Endodermal cell (in vitro differentiated cells): Measurements from ENCODE around the gene MAPK9. TPM values are rescaled to one million over a fixed set of nuclear protein-coding genes. Genes with fewer than 3 reads are reported as not detected.
"Not testable (repeated sequence)": the region's sequence is repeated elsewhere in the genome, so short reads cannot be mapped to it uniquely, and the experiment has no call there.

Experiments
- DNase-seq: peaks from one replicate; pipeline ENCODE4 v3.0.0-alpha.2; 2017
- H3K27ac ChIP-seq: 2 replicates; pipeline ENCODE4 v1.5.1; 2013; ENCODE audit warnings: mild to moderate bottlenecking, low read depth, low read length, moderate library complexity
- H3K27me3 ChIP-seq: 2 replicates; pipeline ENCODE4 v1.6.1; 2013; ENCODE audit warnings: mild to moderate bottlenecking, low read length, moderate library complexity; ENCODE audit not compliant: insufficient read depth, control insufficient read depth, poor library complexity, severe bottlenecking
- H3K36me3 ChIP-seq: 2 replicates; pipeline ENCODE4 v1.7.0; 2013; ENCODE audit warnings: mild to moderate bottlenecking, low read length, moderate library complexity; ENCODE audit not compliant: control insufficient read depth, insufficient read depth
- H3K4me1 ChIP-seq: one replicate; pipeline ENCODE4 v1.7.0; 2013; ENCODE audit warnings: low read length; ENCODE audit not compliant: control insufficient read depth, insufficient read depth
- H3K4me3 ChIP-seq: 2 replicates; pipeline ENCODE4 v1.5.1; 2013; ENCODE audit warnings: mild to moderate bottlenecking, low read length, moderate library complexity
- H3K9ac ChIP-seq: 2 replicates; pipeline ENCODE4 v1.6.1; 2013; ENCODE audit warnings: mild to moderate bottlenecking, low read length, moderate library complexity; ENCODE audit not compliant: poor library complexity, severe bottlenecking; ENCODE audit errors: extremely low read depth
- H3K9me3 ChIP-seq: 2 replicates; pipeline ENCODE4 v1.6.1; 2013; ENCODE audit warnings: mild to moderate bottlenecking, low read length, moderate library complexity; ENCODE audit not compliant: control insufficient read depth
- H3K27ac Mint-ChIP-seq: 2 replicates; pipeline ENCODE4 v1.8.0; 2020; ENCODE audit warnings: mixed read lengths
- H3K27me3 Mint-ChIP-seq: 2 replicates; pipeline ENCODE4 v1.8.0; 2021; ENCODE audit warnings: mild to moderate bottlenecking, mixed read lengths; ENCODE audit not compliant: insufficient read depth
- H3K36me3 Mint-ChIP-seq: 2 replicates; pipeline ENCODE4 v1.8.0; 2020; ENCODE audit warnings: low read depth, mixed read lengths
- H3K4me1 Mint-ChIP-seq: 2 replicates; pipeline ENCODE4 v1.8.0; 2020; ENCODE audit warnings: mixed read lengths
- H3K4me3 Mint-ChIP-seq: 2 replicates; pipeline ENCODE4 v1.8.0; 2020; ENCODE audit warnings: mild to moderate bottlenecking, moderate library complexity, mixed read lengths
- H3K9me3 Mint-ChIP-seq: 2 replicates; pipeline ENCODE4 v1.8.0; 2020; ENCODE audit warnings: mild to moderate bottlenecking, mixed read lengths
- WGBS, 2 experiments: methylation state at CpG; one replicate each; pipeline versions ENCODE4 v1.1.5 to v1.1.7; 2013; ENCODE audit warnings: missing lambda C conversion rate in 2 of 2, mixed read lengths in 1 of 2; ENCODE audit not compliant: insufficient coverage in 1 of 2, insufficient read length in 1 of 2; 5-methylcytosine and 5-hydroxymethylcytosine counted together
- total RNA-seq, 2 donors: library from RNA; stranded (reverse); fragmentation: NEBNext Ultra II Directional in 1 of 2; extraction: Animal tissue kit (Norgen Biotek cat#: 25700) in 1 of 2; gene quantifications; 2 replicates in 1 of 2; 3 replicates in 1 of 2; pipeline ENCODE4 v1.2.1, GENCODE V29; 2021
- TF ChIP-seq, protein P1 (sequence below): fragments of 200-600 bp; sonication (generic); conservative IDR thresholded peaks from 2 replicates; pipeline ENCODE4 v1.5.0; 2021; ENCODE audit warnings: antibody characterized with exemption, mild to moderate bottlenecking

MAPK9 gene
- total RNA-seq, 2 donors from 2014 or later, result 45.6 to 51.8 TPM

DNA sequence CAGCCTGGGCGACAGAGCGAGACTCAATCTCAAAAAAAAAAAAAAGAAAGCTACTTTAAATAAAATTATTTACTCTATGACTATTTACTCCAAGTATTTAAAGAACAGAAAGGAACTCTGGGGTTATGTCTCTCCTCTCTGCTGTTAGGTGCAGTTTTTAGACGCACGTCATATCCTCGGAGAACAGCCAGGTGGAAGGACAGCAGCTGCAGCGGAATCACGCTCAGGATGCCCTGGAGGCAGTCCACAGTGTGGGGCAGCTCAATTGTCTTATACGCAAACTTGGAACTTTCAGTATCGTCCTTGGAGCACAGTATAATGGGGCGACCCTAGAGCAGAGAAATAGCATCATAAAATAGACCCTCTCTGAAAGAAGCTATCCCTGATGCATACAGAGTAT, 10.4 kb upstream of the MAPK9 start:
- Histone ChIP-seq H3K27ac (no peak overlapping the region), H3K27me3 (no peaks in the 10 kb centered on the region), H3K9ac (no peak overlapping the region), H3K4me1 (no peaks in the 10 kb centered on the region), H3K9me3 (no peaks in the 10 kb centered on the region), H3K4me3 (no peak overlapping the region), H3K36me3 (peaks cover 39% of the 10 kb centered on the region)
- Mint-ChIP-seq H3K9me3 (no peaks in the 10 kb centered on the region), H3K27me3 (no peaks in the 10 kb centered on the region), H3K4me1 (no peaks in the 10 kb centered on the region), H3K36me3 (peaks cover 26% of the 10 kb centered on the region), H3K27ac (no peak overlapping the region), H3K4me3 (no peak overlapping the region)
- TF ChIP-seq, protein P1, sequence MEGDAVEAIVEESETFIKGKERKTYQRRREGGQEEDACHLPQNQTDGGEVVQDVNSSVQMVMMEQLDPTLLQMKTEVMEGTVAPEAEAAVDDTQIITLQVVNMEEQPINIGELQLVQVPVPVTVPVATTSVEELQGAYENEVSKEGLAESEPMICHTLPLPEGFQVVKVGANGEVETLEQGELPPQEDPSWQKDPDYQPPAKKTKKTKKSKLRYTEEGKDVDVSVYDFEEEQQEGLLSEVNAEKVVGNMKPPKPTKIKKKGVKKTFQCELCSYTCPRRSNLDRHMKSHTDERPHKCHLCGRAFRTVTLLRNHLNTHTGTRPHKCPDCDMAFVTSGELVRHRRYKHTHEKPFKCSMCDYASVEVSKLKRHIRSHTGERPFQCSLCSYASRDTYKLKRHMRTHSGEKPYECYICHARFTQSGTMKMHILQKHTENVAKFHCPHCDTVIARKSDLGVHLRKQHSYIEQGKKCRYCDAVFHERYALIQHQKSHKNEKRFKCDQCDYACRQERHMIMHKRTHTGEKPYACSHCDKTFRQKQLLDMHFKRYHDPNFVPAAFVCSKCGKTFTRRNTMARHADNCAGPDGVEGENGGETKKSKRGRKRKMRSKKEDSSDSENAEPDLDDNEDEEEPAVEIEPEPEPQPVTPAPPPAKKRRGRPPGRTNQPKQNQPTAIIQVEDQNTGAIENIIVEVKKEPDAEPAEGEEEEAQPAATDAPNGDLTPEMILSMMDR, result no peak
- 95 to 96% methylated on average over 8 of the region's 10 CpGs for WGBS, 2 experiments
- peak; percentile 3 for DNase-seq

GRCh38 chr5:180301253-180301652, 9.4 kb upstream of the MAPK9 start:
- peaks cover 35% of the 10 kb centered on the region for H3K36me3 ChIP-seq
- no peaks in the 10 kb centered on the region for H3K4me1 Mint-ChIP-seq
- no peak overlapping the region for H3K4me3 ChIP-seq
- peaks cover 29% of the 10 kb centered on the region for H3K36me3 Mint-ChIP-seq
- TF ChIP-seq, protein P1, result no peak
- no peak overlapping the region for H3K4me3 Mint-ChIP-seq
- 94% methylated on average over 2 to 4 of the region's 4 CpGs for WGBS, 2 experiments
- no peaks in the 10 kb centered on the region for H3K27me3 ChIP-seq
- no peaks in the 10 kb centered on the region for H3K4me1 ChIP-seq
- H3K27ac ChIP-seq, result no peak overlapping the region
- H3K9me3 ChIP-seq, result no peaks in the 10 kb centered on the region
- no peaks in the 10 kb centered on the region for H3K9me3 Mint-ChIP-seq
- no peak overlapping the region for H3K27ac Mint-ChIP-seq
- no peaks in the 10 kb centered on the region for H3K27me3 Mint-ChIP-seq
- DNase-seq, result peak; percentile 21
- no peak overlapping the region for H3K9ac ChIP-seq

DNA sequence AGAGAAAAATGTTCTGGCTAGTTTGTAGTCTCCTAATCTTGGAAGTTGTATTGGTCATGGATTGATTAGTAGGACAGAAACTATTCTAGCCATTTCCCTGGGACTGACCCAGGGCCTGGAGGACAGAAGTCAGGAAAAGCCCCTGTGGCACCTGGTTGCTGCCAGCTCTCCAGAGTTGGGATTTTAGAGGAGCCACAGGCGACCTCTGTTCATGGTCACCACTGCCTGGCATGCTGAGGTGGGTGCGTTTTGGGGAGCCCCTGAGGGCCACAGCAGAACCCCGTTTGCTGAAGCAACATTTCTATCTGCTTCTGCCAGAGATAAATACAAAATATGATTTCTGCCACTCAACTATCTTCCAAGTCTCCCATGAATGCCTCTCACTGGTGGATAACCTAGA, 7.6 kb upstream of the MAPK9 start:
- no peaks in the 10 kb centered on the region for H3K9me3 ChIP-seq
- no peaks in the 10 kb centered on the region for H3K4me1 ChIP-seq
- DNase-seq, result peak; percentile 24
- H3K9ac ChIP-seq, result no peak overlapping the region
- Mint-ChIP-seq H3K27me3 (no peaks in the 10 kb centered on the region), H3K36me3 (peaks cover 40% of the 10 kb centered on the region), H3K4me3 (no peak overlapping the region), H3K27ac (no peak overlapping the region), H3K4me1 (no peaks in the 10 kb centered on the region), H3K9me3 (no peaks in the 10 kb centered on the region)
- H3K27me3 ChIP-seq, result no peaks in the 10 kb centered on the region
- H3K36me3 ChIP-seq, result peaks cover 35% of the 10 kb centered on the region
- TF ChIP-seq, protein P1, result no peak
- H3K4me3 ChIP-seq, result no peak overlapping the region
- WGBS, 2 experiments, result 81 to 93% methylated on average over 3 of the region's 3 CpGs
- H3K27ac ChIP-seq, result no peak overlapping the region

- H3K4me1 Mint-ChIP-seq, H3K9me3 Mint-ChIP-seq, H3K27ac ChIP-seq, H3K4me3 ChIP-seq, H3K27me3 Mint-ChIP-seq, H3K9ac ChIP-seq, H3K9me3 ChIP-seq, H3K27me3 ChIP-seq, H3K4me1 ChIP-seq, H3K4me3 Mint-ChIP-seq, H3K27ac Mint-ChIP-seq: not testable (repeated sequence)
- DNase-seq, result peak; percentile 32
- H3K36me3 ChIP-seq, result peaks cover 35% of the 10 kb centered on the region
- peaks cover 43% of the 10 kb centered on the region for H3K36me3 Mint-ChIP-seq
- WGBS, 2 experiments, result 95 to 100% methylated on average over 6 to 14 of the region's 14 CpGs
Observed at GRCh38 chr5:180299014-180299413, 7.1 kb upstream of the MAPK9 start.
